Activated T-cell treated with anti-CD3 and anti-CD28 coated beads, Interleukin-2, amount 50 U/mL, for 24 hours (primary cell): ENCODE measurements around the gene SCNN1B.
"Not testable (repeated sequence)": the region's sequence is repeated elsewhere in the genome, so short reads cannot be mapped to it uniquely, and the experiment has no call there.

Experiments
- DNase-seq: peaks from one replicate; pipeline ENCODE4 v3.0.0-alpha.2; 2020
- H3K27ac Mint-ChIP-seq: 2 replicates; pipeline ENCODE4 v1.8.0; 2020; ENCODE audit warnings: mild to moderate bottlenecking, mixed read lengths
- H3K27me3 Mint-ChIP-seq: 2 replicates; pipeline ENCODE4 v1.8.0; 2020; ENCODE audit warnings: mixed read lengths
- H3K36me3 Mint-ChIP-seq: 2 replicates; pipeline ENCODE4 v1.8.0; 2020; ENCODE audit warnings: low read depth, mixed read lengths
- H3K4me1 Mint-ChIP-seq: 2 replicates; pipeline ENCODE4 v1.8.0; 2020; ENCODE audit warnings: low read depth, mixed read lengths
- H3K4me3 Mint-ChIP-seq: 2 replicates; pipeline ENCODE4 v1.8.0; 2020; ENCODE audit warnings: mild to moderate bottlenecking, moderate library complexity, mixed read lengths
- H3K9me3 Mint-ChIP-seq: 2 replicates; pipeline ENCODE4 v1.8.0; 2020; ENCODE audit warnings: mixed read lengths

Gene SCNN1B

DNA sequence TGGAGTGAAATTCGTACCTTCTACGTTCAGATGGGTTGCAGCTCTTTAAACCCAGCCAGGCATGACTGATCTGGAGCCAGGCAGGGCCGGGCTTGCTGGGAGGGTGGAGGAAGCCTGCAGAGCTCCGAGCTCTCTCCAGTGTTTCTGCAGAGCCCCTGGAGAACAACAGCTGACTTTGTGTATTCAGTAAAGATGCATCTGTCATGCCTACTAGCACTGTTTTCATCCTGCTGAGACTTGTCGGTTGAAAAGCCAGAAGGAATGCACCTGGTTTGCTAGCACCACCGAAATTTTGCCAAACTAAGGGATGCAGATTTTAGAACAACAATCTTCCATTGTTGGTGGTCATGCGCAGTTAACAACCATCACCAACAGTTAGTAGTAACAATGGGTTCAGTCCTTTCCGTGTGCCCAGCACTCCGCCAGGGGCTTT, 22.4 kb upstream of the SCNN1B start:
- Mint-ChIP-seq H3K36me3 (no peaks in the 10 kb centered on the region), H3K4me3 (no peak overlapping the region), H3K27me3 (peaks cover 58% of the 10 kb centered on the region), H3K27ac (no peak overlapping the region), H3K9me3 (no peaks in the 10 kb centered on the region), H3K4me1 (no peaks in the 10 kb centered on the region)
- DNase-seq: no peak

DNA sequence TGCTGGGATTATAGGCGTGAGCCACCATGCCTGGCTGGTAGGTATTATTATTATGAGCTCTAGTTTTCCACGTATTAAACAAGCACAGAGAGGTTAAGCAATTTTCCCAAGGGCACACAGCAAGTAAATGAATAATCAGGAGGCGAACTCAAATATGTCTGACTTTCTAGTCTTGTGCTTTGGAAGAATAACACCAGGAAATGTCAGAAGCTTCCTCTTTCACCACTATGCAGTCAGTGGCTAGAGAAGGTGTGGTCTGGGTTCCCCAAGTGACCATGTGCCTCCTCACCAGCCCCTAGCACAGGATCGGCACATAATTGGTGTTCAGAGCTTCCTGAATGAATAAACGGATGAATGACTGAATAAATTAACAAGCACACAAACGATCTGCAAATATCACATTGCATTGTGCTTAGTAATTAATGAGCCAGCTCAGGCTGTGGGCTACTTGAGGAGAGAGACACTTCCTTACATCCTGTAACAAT, 21.6 kb upstream of the SCNN1B start:
- no peak overlapping the region for H3K27ac Mint-ChIP-seq
- no peaks in the 10 kb centered on the region for H3K4me1 Mint-ChIP-seq
- H3K9me3 Mint-ChIP-seq: no peaks in the 10 kb centered on the region
- peaks cover 52% of the 10 kb centered on the region for H3K27me3 Mint-ChIP-seq
- H3K36me3 Mint-ChIP-seq: no peaks in the 10 kb centered on the region
- H3K4me3 Mint-ChIP-seq: no peak overlapping the region
- no peak for DNase-seq

DNA sequence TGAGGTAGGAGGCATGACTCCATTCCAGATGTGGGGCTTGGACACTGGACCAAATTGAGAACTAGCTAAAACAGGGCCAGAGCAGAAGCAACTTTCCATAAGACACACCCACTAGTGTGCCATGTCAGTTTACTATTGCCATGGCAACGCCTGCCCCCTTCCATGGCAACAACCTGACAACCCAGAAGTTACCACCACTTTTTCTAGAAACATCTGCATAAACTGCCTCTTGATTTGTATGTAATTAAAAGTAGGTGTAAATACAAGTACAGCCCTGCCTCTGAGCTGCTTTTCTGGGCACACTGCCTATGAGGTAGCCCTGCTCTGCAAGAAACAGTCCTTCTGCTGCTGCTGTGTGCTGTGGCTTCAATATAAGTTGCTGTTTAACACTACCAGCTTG, 19.5 kb upstream of the SCNN1B start:
- Mint-ChIP-seq H3K27me3 (peaks cover 46% of the 10 kb centered on the region), H3K4me3 (no peak overlapping the region), H3K36me3 (no peaks in the 10 kb centered on the region), H3K9me3 (no peaks in the 10 kb centered on the region), H3K4me1 (no peaks in the 10 kb centered on the region), H3K27ac (no peak overlapping the region)
- no peak for DNase-seq

DNA sequence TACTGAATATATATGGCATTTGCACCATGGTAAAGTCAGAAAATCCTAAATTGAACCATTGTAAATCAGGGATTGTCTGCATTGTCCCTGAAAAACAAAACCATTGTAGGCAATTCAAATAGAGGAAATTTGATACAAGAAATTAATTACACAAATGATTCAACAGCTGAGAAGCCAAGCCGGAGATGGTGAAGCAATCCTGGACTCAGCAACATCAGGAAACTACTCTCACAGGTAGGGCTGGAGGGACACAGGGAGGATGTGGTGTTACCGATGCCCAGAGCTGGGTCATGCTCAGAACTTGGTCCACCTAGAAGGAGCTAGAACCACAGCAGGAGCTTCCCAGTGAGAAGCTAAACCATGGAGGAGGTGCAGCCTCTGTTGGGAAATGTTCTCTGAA, 18.5 kb upstream of the SCNN1B start:
- Mint-ChIP-seq H3K9me3 (no peaks in the 10 kb centered on the region), H3K27ac (no peak overlapping the region), H3K27me3 (peaks cover 38% of the 10 kb centered on the region), H3K4me1 (no peaks in the 10 kb centered on the region), H3K36me3 (no peaks in the 10 kb centered on the region), H3K4me3 (no peak overlapping the region)
- DNase-seq: no peak

DNA sequence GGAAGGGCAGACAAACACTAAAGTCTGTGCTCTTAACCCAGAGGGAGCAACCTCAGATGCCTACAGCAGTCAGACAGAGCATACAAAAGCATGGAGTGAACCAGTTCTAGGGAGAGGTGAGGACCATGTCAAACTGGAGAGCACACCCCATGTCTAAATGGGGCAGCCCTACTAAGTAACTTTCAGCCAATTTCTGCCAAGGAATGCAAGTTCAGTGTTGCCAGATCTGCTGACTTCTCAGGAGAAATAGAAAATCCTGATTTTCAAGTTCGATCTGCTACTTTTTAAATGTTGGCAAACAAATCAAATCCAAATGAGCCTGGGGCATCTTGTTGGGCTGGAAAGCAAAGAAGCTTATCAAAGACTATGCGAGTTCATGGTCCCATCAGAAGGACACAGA, 17.5 kb upstream of the SCNN1B start:
- no peaks in the 10 kb centered on the region for H3K9me3 Mint-ChIP-seq
- no peak overlapping the region for H3K4me3 Mint-ChIP-seq
- H3K27me3 Mint-ChIP-seq: peaks cover 33% of the 10 kb centered on the region
- no peaks in the 10 kb centered on the region for H3K4me1 Mint-ChIP-seq
- no peaks in the 10 kb centered on the region for H3K36me3 Mint-ChIP-seq
- no peak for DNase-seq
- H3K27ac Mint-ChIP-seq: no peak overlapping the region

DNA sequence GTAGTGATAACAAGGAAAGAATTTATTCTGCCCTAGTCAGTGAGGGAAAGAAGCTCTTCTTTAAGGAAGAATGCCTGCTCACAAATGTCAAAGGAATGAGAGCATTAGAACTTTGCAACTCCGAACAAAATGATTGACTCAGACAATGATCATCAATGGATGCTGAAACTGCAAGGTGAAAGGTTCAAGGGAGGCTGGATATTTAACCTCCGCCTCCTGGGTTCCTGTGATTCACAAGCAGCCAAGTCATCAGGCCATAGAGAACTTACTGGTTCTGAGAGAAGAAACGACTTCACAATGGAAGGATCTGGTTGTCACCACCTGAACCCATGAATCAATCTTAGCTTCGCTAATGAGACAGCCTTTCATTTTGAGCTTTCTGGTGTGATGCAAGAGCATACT, 16.0 kb upstream of the SCNN1B start:
- Mint-ChIP-seq H3K4me3 (no peak overlapping the region), H3K4me1 (no peaks in the 10 kb centered on the region), H3K27ac (no peak overlapping the region), H3K9me3 (no peaks in the 10 kb centered on the region), H3K36me3 (no peaks in the 10 kb centered on the region), H3K27me3 (peaks cover 20% of the 10 kb centered on the region)
- DNase-seq: no peak

DNA sequence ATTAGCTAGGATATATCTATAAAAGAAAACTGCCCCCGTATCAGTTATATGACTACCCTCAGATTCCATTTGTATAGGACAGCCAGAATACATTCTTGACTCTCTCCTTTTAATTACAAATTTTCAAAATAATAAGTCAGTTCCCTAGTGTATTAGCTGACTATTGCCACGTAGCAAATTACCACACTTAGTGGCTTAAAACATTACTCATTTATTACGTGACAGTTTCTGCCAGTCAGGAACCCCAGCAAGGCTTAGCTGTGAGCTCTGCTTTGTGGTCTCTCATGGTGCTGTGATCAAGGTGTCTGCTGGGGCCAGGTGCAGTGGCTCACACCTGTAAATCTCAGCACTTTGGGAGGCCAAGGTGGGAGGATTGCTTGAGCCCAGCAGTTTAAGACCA, 13.9 kb upstream of the SCNN1B start:
- DNase-seq: no peak
- H3K27ac Mint-ChIP-seq: no peak overlapping the region
- H3K36me3 Mint-ChIP-seq: no peaks in the 10 kb centered on the region
- no peaks in the 10 kb centered on the region for H3K9me3 Mint-ChIP-seq
- H3K27me3 Mint-ChIP-seq: peaks cover 12% of the 10 kb centered on the region
- H3K4me3 Mint-ChIP-seq: no peak overlapping the region
- H3K4me1 Mint-ChIP-seq: peaks cover 2% of the 10 kb centered on the region

DNA sequence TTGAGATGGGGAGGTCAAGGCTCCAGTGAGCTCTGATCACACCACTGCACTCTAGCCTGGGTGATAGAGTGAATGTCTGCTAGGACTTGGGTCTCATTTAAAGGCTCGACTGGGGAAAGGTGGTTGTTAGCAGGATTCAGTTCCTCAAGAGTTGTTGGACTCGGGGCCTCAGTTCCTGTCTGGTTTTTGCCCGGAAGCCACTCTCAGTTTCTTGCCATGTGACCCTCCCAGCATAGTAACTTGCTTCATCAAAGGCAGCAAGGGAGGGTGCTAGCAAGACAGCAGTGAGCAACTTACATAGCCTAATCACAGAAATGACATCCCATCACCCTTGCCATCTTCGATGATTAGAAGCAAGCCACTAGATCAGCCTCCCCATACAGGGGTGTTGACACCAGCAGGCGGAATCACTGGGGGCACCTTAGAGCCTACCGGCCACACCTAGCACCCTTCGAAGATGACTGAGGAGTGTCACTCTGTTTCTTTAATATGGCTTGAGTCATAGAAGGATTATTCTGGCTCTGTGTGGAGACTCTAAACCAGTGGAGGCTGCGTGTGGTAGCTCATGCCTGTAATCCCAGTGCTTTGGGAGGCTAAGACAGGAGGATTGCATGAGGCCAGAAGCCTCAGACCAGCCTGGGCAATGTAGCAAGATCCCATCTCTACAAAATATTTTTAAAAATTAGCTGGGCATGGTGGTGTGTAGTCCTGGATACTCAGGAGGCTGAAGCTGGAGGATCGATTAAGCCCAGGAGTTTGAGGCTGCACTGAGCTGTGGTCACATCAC, 13.2 kb upstream of the SCNN1B start:
- Mint-ChIP-seq H3K9me3 (no peaks in the 10 kb centered on the region), H3K36me3 (no peaks in the 10 kb centered on the region), H3K4me1 (peaks cover 3% of the 10 kb centered on the region), H3K27me3 (peaks cover 13% of the 10 kb centered on the region), H3K4me3 (no peak overlapping the region), H3K27ac (no peak overlapping the region)
- no peak for DNase-seq

DNA sequence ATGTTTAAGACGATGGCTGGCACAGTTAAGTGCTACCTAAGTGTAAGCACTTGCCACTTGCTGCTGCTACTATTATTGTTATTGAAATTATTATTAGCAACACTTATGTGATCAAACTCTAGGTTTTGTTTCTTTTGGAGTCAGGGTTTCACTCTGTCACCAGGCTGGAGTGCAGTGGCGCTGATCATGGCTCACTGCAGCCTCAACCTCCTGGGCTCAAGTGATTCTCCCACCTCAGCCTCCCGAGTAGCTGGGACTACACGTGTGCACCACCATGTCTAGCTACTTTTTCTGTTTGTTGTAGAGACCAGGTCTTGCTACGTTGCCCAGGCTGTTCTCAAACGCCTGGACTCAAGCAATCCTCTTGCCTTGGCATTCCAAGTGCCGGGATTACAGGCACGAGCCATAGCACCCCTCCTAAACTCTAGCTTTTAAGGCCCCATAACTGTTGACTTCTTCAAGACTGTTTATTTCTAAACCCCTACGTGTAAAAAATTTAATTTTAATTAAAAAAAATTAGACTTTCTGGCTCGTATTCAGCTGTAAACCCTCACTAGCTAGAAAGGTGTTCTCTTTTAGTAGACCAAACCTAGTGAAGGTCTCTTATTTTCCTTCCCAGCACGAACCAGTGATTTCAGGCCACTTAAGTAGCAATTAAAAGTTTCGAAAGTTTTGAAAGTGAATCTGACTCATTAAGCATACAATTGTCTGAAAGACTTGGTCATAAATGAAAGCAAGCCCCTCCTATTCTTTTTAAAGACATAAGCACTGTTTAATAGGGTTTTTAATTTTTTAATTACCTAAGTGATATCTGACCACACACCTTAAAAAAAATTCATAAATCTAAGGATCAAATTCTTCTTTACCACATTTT, 11.7 kb upstream of the SCNN1B start:
- no peak overlapping the region for H3K27ac Mint-ChIP-seq
- H3K4me1 Mint-ChIP-seq: peaks cover 3% of the 10 kb centered on the region
- no peaks in the 10 kb centered on the region for H3K9me3 Mint-ChIP-seq
- DNase-seq: no peak
- peaks cover 15% of the 10 kb centered on the region for H3K27me3 Mint-ChIP-seq
- H3K4me3 Mint-ChIP-seq: no peak overlapping the region
- H3K36me3 Mint-ChIP-seq: no peaks in the 10 kb centered on the region

DNA sequence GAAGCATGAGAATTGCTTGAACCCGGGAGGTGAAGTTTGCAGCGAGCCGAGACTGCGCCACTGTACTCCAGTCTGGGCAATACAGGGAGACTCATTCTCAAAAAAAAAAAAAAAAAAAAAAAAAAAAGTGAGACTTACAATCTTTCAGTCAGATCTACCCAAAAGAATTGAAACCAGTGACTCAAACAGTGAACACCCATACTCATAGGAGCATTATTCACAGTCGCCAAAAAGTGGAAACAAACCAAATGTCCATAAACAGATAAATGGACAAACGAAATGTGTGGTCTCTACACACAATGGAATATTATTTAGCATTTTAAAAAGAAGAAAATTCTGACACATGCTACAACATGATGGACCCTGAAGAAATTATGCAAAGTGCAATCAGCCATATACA, 9.1 kb upstream of the SCNN1B start:
- H3K36me3 Mint-ChIP-seq: no peaks in the 10 kb centered on the region
- no peak overlapping the region for H3K27ac Mint-ChIP-seq
- no peaks in the 10 kb centered on the region for H3K9me3 Mint-ChIP-seq
- DNase-seq: no peak
- H3K4me1 Mint-ChIP-seq: peaks cover 3% of the 10 kb centered on the region
- peaks cover 21% of the 10 kb centered on the region for H3K27me3 Mint-ChIP-seq
- H3K4me3 Mint-ChIP-seq: no peak overlapping the region

DNA sequence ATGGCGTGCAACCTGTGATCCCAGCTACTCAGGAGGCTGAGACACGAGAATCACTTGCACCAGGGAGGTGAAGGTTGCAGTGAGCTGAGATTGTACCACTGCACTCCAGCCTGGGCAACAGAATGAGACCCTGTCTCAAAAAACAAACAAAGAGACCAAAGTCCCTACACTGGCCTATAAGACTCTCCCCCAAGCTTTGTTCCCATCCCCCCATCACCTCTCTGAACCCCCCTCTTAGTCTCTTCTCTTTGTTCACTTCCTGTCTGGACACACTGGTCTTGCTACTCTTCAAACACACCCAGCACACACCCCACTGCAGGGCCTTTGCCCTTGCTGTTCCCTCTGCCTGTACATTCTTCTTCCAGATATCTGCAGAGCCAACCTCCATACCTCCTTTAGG, 7.8 kb upstream of the SCNN1B start:
- Mint-ChIP-seq H3K36me3 (no peaks in the 10 kb centered on the region), H3K4me3 (no peak overlapping the region), H3K4me1 (peaks cover 3% of the 10 kb centered on the region), H3K27me3 (peaks cover 25% of the 10 kb centered on the region), H3K27ac (no peak overlapping the region), H3K9me3 (no peaks in the 10 kb centered on the region)
- no peak for DNase-seq

DNA sequence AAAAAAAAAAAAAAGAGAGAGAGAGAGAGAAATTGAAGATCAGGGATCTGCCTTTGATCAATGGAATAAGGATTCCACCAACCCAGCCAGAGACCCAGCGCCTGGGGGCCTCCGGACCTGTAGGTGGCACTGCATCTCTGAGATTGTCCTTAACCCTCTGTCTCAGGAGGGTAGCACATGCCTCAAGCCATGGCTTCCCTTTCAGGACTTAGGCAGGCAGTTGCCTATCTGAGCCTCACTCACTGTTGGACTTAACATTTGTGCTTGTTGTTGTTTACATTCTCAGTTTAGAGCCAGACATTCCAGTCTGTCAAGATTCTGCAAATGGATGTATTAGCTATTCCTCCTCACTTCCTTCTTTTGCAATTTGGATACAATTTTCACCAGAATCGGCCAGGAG, 5.1 kb upstream of the SCNN1B start:
- H3K4me1 Mint-ChIP-seq: peaks cover 5% of the 10 kb centered on the region
- no peaks in the 10 kb centered on the region for H3K36me3 Mint-ChIP-seq
- peaks cover 43% of the 10 kb centered on the region for H3K27me3 Mint-ChIP-seq
- H3K27ac Mint-ChIP-seq: no peak overlapping the region
- DNase-seq: no peak
- H3K4me3 Mint-ChIP-seq: no peak overlapping the region
- H3K9me3 Mint-ChIP-seq: no peaks in the 10 kb centered on the region

DNA sequence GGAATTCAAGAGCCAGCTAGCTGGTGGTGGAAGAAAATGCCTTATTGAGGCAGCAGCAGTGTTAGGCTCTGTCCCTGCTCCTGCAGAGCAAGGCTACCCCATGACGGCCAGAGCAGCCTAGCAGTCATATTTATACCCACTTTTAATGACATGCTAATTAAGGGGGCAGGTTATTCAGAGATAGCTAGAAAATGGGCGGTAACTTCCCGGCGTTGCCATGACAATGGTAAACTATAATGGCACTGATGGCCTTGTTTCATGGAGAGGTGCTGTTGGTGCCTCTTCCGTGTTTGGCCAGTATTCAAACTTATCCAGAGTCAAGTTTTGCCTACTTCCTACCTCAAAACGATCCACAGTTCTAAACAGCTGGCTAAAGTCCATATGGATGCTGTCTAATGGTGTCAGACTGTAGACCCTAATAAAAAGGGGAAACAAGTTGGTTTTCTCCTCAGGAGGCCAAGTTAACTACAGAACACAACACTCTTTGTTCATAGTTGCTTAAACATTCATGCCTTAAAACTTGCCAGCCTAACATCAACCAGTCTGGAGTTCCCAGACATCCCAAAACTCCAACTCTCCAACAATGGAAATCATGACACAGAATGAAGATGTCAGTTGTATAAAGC, 3.7 kb upstream of the SCNN1B start:
- no peaks in the 10 kb centered on the region for H3K36me3 Mint-ChIP-seq
- peaks cover 2% of the 10 kb centered on the region for H3K4me1 Mint-ChIP-seq
- no peak overlapping the region for H3K27ac Mint-ChIP-seq
- no peak for DNase-seq
- peaks cover 48% of the 10 kb centered on the region for H3K27me3 Mint-ChIP-seq
- H3K4me3 Mint-ChIP-seq: no peak overlapping the region
- H3K9me3 Mint-ChIP-seq: no peaks in the 10 kb centered on the region

DNA sequence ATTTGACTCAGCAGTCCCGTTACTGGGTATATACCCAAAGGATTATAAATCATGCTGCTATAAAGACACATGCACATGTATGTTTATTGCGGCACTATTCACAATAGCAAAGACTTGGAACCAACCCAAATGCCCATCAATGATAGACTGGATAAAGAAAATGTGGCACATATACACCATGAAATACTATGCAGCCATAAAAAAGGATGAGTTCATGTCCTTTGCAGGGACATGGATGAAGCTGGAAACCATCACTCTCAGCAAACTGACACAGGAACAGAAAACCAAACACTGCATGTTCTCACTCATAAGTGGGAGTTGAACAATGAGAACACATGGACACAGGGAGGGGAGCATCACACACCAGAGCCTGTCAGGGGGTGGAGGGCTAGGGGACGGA, 2.3 kb upstream of the SCNN1B start:
- not testable (repeated sequence) for H3K4me3 Mint-ChIP-seq, H3K36me3 Mint-ChIP-seq, DNase-seq, H3K9me3 Mint-ChIP-seq, H3K27ac Mint-ChIP-seq, H3K4me1 Mint-ChIP-seq
- H3K27me3 Mint-ChIP-seq: peaks cover 58% of the 10 kb centered on the region
